H1 (cell line): Measurements from ENCODE around the gene MYO1F. TPM values are rescaled to one million over a fixed set of nuclear protein-coding genes. Genes with fewer than 3 reads are reported as not detected.

Experiments
- CBX5 ChIP-seq: fragments of 300-800, 300-1000 bp; sonication (generic); IDR thresholded peaks from 2 replicates; pipeline ENCODE4 v1.7.1; 2016; ENCODE audit warnings: antibody characterized with exemption, low read length, low read depth
- CEBPB ChIP-seq: IDR thresholded peaks from 2 replicates; pipeline ENCODE4 v1.6.1; 2012; ENCODE audit warnings: low read depth, low read length
- EGR1 ChIP-seq: IDR thresholded peaks from 2 replicates; pipeline ENCODE4 v1.6.1; 2011; ENCODE audit warnings: low read depth, low read length, borderline replicate concordance
- PHF8 ChIP-seq: fragments of 200-600 bp; sonication (generic); conservative IDR thresholded peaks from 2 replicates; pipeline ENCODE4 v1.7.1; 2012; ENCODE audit warnings: low read depth, mild to moderate bottlenecking, inconsistent platforms, low read length, moderate library complexity
- RAD21 ChIP-seq, 2 experiments: IDR thresholded peaks in 1 of 2; conservative IDR thresholded peaks in 1 of 2; 2 replicates each; pipeline ENCODE4 v1.6.1; 2011; ENCODE audit warnings: low read depth in 2 of 2, low read length in 2 of 2, improper control_type of control experiment in 1 of 2, inconsistent platforms in 1 of 2, mild to moderate bottlenecking in 1 of 2, moderate library complexity in 1 of 2
- SRF ChIP-seq: IDR thresholded peaks from 2 replicates; pipeline ENCODE4 v1.6.1; 2011; ENCODE audit warnings: mild to moderate bottlenecking, low read depth, low read length, moderate library complexity
- YY1 ChIP-seq: IDR thresholded peaks from 2 replicates; pipeline ENCODE4 v1.6.1; 2011; ENCODE audit warnings: low read depth, mild to moderate bottlenecking, low read length
- polyA plus RNA-seq, 7 experiments: library from polyadenylated mRNA; depleted of rRNA in 3 of 7; stranded (reverse) in 5 of 7; unstranded in 2 of 7; fragments of >200 nt in 5 of 7; fragments of 200-250 nt in 2 of 7; gene quantifications; 1 replicate in 5 of 7; 2 replicates in 1 of 7; 4 replicates in 1 of 7; pipeline versions ENCODE4 v1.2.1 to v1.2.3, GENCODE V29; 2011 to 2013; ENCODE audit warnings: missing spikeins in 2 of 7, mixed read lengths in 2 of 7
- total RNA-seq: library from RNA; stranded (reverse); fragmentation: NEBNext Ultra II Directional; extraction: Animal tissue kit (Norgen Biotek cat#: 25700); gene quantifications from 2 replicates; pipeline ENCODE4 v1.2.1, GENCODE V29; 2021

The MYO1F gene
- total and polyA plus RNA-seq, 2 of the 8 experiments (the other 6 are each of a cell fraction or from before 2014, with no cell fraction given): 1.4 to 4.6 TPM

GRCh38 chr19:8506402-8506957, 70.8 kb downstream of the MYO1F start (continued):
- TF ChIP-seq RAD21 (IDR thresholded peaks at IDR 0.05 in 1 of 2, conservative IDR thresholded peaks at IDR 0.05 in 1 of 2; ENCODE audit: low read depth in 2 of 2, low read length in 2 of 2) (no peak), CEBPB (no peak), CBX5 (no peak), SRF (no peak), YY1 (no peak), PHF8 (0 out of 2 replicates have a peak, but pooled peaks have one; percentile 24), EGR1 (no peak)
- TF ChIP-seq, all 59 proteins: peak for 4
